GM12873 (cell line): ENCODE results near the gene REEP2.

Source experiments
- TF ChIP-seq, protein P1 (sequence below): IDR thresholded peaks from 2 replicates; pipeline ENCODE4 v1.5.1; 2012; ENCODE audit warnings: low read depth, mild to moderate bottlenecking, moderate library complexity, low read length, control low read depth; ENCODE audit not compliant: insufficient read depth; ENCODE audit errors: missing control alignments

The REEP2 gene

GRCh38 chr5:138450971-138451370, 12.1 kb downstream of the REEP2 start:
- TF ChIP-seq, protein P1, sequence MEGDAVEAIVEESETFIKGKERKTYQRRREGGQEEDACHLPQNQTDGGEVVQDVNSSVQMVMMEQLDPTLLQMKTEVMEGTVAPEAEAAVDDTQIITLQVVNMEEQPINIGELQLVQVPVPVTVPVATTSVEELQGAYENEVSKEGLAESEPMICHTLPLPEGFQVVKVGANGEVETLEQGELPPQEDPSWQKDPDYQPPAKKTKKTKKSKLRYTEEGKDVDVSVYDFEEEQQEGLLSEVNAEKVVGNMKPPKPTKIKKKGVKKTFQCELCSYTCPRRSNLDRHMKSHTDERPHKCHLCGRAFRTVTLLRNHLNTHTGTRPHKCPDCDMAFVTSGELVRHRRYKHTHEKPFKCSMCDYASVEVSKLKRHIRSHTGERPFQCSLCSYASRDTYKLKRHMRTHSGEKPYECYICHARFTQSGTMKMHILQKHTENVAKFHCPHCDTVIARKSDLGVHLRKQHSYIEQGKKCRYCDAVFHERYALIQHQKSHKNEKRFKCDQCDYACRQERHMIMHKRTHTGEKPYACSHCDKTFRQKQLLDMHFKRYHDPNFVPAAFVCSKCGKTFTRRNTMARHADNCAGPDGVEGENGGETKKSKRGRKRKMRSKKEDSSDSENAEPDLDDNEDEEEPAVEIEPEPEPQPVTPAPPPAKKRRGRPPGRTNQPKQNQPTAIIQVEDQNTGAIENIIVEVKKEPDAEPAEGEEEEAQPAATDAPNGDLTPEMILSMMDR, result no peak

- TF ChIP-seq, protein P1, result no peak
These were observed 13.9 kb downstream of the REEP2 start for GRCh38 chr5:138452720-138453119.

- TF ChIP-seq, protein P1, result no peak
These were observed 14.7 kb downstream of the REEP2 start for GRCh38 chr5:138453590-138453989.

- TF ChIP-seq, protein P1, result no peak
These were observed 15.3 kb downstream of the REEP2 start for GRCh38 chr5:138454121-138454520.

DNA sequence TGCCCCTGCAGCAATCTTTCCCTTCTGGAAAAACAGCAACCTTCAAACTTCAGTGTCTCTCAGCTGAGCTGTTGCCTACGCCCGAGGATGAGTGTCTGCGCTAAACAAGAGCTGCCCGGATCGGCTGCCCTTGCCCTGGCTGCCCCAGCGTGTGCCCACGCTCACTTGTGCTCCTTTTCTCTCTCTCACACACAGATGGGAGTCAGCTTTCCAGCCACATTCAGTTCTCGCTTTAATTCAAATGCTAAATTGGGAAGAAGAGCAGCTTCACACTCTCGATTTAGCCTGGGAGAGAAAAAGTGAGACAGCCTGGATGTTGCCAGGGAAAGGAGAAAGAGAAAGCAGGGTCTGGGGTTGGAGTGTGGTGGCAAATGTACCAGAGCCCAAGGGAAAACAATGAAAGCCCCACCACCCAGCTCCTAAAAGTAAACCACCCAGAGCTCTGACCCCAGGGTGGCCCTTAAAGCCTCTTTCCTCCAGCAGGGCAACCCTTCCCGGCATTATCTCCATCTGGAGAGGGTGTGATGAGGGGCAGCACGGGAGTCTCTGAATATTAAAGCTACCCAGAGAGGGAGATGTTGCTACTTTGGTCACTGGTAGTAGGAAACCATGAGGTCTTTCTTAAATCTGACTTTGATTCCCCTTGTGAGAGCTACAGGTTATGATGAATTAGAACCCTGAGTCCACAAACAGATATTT, 16.5 kb downstream of the REEP2 start:
- TF ChIP-seq, protein P1, result no peak

DNA sequence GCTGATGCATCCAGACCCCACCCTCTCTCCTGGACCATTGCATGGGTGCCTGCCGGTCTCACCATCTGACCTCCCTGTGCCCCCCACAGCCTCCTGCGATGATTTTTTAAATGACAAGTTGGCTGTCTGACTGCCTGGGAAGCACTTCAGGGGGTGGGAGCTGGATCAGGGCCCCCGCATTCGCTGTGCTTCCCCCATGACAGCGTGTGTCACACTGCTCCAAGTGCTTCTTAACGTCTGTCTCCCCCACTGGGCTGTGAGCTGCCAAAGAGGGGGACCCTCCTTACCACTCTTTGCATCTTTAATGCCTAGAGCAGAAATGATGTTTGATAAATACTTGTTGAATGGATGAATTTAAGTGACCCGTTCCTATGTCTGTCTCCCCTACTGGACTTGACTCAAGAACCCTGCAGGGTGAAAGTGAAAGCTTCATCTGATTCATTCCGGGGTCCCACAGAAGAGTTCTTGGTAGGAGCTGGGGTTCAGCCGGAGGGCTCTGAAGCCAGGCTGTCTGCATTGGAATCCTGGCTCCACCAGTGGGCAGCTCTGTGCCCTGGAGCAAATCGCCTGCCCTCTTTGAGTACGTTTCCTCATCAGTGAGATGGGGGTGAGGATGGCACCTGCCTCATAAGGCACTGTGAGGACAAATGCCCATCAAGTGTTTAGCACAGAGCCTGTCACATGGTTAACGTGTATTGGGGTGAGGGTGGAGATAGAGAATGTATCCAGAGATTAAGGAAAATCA, 18.8 kb downstream of the REEP2 start:
- TF ChIP-seq, protein P1, result no peak

- TF ChIP-seq, protein P1, result no peak
These were observed 19.5 kb downstream of the REEP2 start for GRCh38 chr5:138458384-138458783.
